Measurements from ENCODE around the gene SUPT20HL1. TPM values are rescaled to one million over a fixed set of nuclear protein-coding genes. Genes with fewer than 3 reads are reported as not detected.
"Not testable (repeated sequence)": the region's sequence is repeated elsewhere in the genome, so short reads cannot be mapped to it uniquely, and the experiment has no call there.

SUPT20HL1 gene
- polyA plus RNA-seq, 1 experiment = not detected

DNA sequence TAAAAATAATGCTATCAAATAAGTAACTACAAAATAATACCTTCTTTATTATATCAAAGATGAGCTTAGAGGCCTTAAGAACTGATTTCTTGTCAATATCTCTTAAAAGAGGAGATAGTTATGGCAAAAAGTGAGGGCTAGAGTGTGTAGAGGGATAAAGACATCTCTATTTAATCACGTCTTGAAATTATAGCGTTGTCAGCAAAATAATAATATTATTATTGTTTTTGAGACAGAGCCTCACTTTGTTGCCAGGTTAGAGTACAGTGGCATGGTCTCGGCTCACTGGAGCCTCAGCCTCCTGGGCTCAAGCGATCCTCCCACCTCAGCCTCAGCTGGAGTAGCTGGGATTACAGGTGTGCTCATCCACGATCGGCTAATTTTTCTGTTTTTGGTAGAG lies 18.3 kb downstream of the SUPT20HL1 start:
- POLR2A ChIA-PET = no interaction called here
- TF ChIP-seq, protein P1, sequence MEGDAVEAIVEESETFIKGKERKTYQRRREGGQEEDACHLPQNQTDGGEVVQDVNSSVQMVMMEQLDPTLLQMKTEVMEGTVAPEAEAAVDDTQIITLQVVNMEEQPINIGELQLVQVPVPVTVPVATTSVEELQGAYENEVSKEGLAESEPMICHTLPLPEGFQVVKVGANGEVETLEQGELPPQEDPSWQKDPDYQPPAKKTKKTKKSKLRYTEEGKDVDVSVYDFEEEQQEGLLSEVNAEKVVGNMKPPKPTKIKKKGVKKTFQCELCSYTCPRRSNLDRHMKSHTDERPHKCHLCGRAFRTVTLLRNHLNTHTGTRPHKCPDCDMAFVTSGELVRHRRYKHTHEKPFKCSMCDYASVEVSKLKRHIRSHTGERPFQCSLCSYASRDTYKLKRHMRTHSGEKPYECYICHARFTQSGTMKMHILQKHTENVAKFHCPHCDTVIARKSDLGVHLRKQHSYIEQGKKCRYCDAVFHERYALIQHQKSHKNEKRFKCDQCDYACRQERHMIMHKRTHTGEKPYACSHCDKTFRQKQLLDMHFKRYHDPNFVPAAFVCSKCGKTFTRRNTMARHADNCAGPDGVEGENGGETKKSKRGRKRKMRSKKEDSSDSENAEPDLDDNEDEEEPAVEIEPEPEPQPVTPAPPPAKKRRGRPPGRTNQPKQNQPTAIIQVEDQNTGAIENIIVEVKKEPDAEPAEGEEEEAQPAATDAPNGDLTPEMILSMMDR (IDR thresholded peaks at IDR 0.05; ENCODE audit: low read depth, low read length) = no peak
- DNase-seq (ENCODE audit: low read depth, low spot score) = no peak

DNA sequence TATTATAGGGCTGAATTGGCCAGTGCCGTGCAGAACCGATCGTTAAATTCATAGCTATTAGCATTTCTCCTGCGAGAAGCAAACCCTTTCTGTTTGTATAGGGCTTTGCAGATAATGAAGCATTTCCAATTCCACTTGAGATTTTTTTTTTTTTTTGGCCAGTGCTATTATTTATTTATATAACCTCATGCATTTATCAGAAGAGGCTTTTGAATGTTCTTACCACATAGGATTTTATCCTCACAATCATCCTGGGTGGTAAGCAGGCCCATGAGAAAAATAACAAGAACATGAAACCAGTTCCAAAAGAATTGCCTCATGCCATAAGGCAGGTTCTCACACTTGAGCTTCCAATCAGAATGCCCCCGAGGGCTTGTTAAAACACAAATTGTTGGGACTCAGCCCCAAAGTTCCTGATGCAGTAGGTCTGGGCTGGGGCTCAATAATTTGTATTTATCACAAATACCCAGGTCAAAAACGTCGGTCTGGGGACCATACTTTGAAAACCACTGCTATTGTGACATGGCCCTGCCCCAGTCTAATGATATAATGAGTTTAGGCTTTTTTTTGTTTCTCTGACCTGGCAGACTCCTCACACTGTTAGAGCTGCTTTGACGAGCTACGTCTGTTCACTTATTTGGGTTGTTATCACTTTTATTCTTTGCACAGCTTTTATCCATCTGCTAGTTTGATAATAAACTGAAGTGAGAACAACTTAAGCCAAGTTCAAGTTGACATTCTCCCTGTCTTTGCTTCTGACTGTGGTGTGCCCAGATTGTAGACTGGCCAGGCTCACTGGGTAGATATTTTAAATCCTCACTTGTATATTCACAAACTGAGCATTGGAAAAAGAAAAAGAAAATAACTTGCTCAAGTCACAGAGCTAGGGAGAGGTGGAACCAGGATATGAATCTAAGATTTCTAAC lies 20.1 kb downstream of the SUPT20HL1 start:
- POLR2A ChIA-PET = no interaction called here
- no peaks in the 10 kb centered on the region for H3K27me3 ChIP-seq (ENCODE audit: control insufficient read depth, insufficient read depth, low read length)
- TF ChIP-seq, protein P1 (IDR thresholded peaks at IDR 0.05; ENCODE audit: low read depth, low read length) = no peak
- no peak overlapping the region for H3K27ac ChIP-seq (ENCODE audit: low read depth, low read length)
- no peak overlapping the region for H3K4me3 ChIP-seq (ENCODE audit: low read depth, low read length)
- DNase-seq (ENCODE audit: low read depth, low spot score) = no peak
- CTCF ChIA-PET = interaction anchor here (1.3 to 2.0 kb wide), 2 partner anchors 9 to 15 kb away, joined by 5 to 9 read pairs; no protein-coding TSS in a partner anchor
- no peaks in the 10 kb centered on the region for H3K9me3 ChIP-seq (ENCODE audit: control insufficient read depth, insufficient read depth, low read length)

More for the DNA sequence above, 18.3 kb downstream of the SUPT20HL1 start:
- H3K4me3 ChIP-seq (ENCODE audit: low read depth, low read length) = no peak overlapping the region
- H3K9me3 ChIP-seq (ENCODE audit: control insufficient read depth, insufficient read depth, low read length) = no peaks in the 10 kb centered on the region
- H3K27me3 ChIP-seq (ENCODE audit: control insufficient read depth, insufficient read depth, low read length) = no peaks in the 10 kb centered on the region
- H3K27ac ChIP-seq (ENCODE audit: low read depth, low read length) = no peak overlapping the region
- CTCF ChIA-PET = interaction anchor here (0.6 kb wide), 1 partner anchor 17 kb away, joined by 3 read pairs; no protein-coding TSS in a partner anchor

GRCh38 chrX:24382315-24382714 lies 21.9 kb downstream of the SUPT20HL1 start:
- POLR2A ChIA-PET; H3K27me3 ChIP-seq (ENCODE audit: control insufficient read depth, insufficient read depth, low read length); H3K9me3 ChIP-seq (ENCODE audit: control insufficient read depth, insufficient read depth, low read length); DNase-seq (ENCODE audit: low read depth, low spot score); H3K27ac ChIP-seq (ENCODE audit: low read depth, low read length); H3K4me3 ChIP-seq (ENCODE audit: low read depth, low read length): not testable (repeated sequence)
- CTCF ChIA-PET = interaction anchor here (0.7 kb wide), 1 partner anchor 456 kb away, joined by 3 read pairs; no protein-coding TSS in a partner anchor

DNA sequence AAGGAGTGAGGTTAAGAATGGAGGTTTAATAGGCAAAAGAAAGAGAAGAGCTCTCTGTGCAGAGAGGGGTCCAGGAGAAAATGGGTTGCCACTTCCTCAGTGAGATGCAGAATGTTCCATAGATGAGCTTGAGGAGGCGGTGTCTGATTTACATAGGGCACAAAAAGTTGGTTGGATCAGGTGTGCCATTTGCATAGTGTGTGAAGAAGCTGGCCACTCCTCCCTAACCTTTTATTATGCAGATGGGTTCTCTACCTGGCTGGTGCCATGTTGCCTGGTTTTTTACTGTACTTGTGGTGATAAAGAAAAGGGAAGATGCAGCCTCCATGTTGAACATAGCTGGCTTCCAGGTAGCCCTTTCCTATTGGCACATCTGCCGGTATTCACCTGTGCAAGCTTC lies 27.3 kb downstream of the SUPT20HL1 start:
- DNase-seq (ENCODE audit: low read depth, low spot score) = no peak
- CTCF ChIA-PET = interaction anchor here (0.9 kb wide), 1 partner anchor 8 kb away, joined by 3 read pairs; no protein-coding TSS in a partner anchor
- no peaks in the 10 kb centered on the region for H3K27me3 ChIP-seq (ENCODE audit: control insufficient read depth, insufficient read depth, low read length)
- TF ChIP-seq, protein P1 (IDR thresholded peaks at IDR 0.05; ENCODE audit: low read depth, low read length) = no peak
- no peak overlapping the region for H3K4me3 ChIP-seq (ENCODE audit: low read depth, low read length)
- no peak overlapping the region for H3K27ac ChIP-seq (ENCODE audit: low read depth, low read length)
- POLR2A ChIA-PET = no interaction called here
- H3K9me3 ChIP-seq (ENCODE audit: control insufficient read depth, insufficient read depth, low read length) = no peaks in the 10 kb centered on the region

- Histone ChIP-seq H3K27ac (ENCODE audit: low read depth, low read length) (no peak overlapping the region), H3K4me3 (ENCODE audit: low read depth, low read length) (no peak overlapping the region), H3K9me3 (ENCODE audit: control insufficient read depth, insufficient read depth, low read length) (no peaks in the 10 kb centered on the region), H3K27me3 (ENCODE audit: control insufficient read depth, insufficient read depth, low read length) (no peaks in the 10 kb centered on the region)
- ChIA-PET CTCF (no interaction called here), POLR2A (no interaction called here)
- TF ChIP-seq, protein P1 (IDR thresholded peaks at IDR 0.05; ENCODE audit: low read depth, low read length) = no peak
- DNase-seq (ENCODE audit: low read depth, low spot score) = no peak
Observed at GRCh38 chrX:24391389-24391788, 30.9 kb downstream of the SUPT20HL1 start.
